ENCODE data around the gene BAAT.

DNA sequence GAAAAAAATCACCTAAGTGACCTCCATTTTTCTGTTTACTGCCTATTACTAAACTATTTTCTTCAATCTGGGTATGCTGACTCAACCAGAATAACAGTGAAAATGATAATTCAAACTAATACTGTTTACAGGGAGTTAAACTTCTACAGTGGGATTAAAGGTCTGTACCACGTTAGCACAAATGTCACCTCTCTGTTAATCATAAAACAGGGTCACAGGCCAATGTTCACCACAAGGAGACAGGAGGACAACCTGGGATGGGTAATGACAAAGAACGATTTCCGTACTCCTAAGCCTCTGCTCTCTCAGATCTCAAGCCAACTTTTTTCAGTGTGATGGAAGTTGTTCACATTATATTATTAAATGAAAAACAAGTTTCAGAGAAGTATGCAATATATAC lies 48.4 kb upstream of the BAAT start:
- TF ChIP-seq, protein P1, sequence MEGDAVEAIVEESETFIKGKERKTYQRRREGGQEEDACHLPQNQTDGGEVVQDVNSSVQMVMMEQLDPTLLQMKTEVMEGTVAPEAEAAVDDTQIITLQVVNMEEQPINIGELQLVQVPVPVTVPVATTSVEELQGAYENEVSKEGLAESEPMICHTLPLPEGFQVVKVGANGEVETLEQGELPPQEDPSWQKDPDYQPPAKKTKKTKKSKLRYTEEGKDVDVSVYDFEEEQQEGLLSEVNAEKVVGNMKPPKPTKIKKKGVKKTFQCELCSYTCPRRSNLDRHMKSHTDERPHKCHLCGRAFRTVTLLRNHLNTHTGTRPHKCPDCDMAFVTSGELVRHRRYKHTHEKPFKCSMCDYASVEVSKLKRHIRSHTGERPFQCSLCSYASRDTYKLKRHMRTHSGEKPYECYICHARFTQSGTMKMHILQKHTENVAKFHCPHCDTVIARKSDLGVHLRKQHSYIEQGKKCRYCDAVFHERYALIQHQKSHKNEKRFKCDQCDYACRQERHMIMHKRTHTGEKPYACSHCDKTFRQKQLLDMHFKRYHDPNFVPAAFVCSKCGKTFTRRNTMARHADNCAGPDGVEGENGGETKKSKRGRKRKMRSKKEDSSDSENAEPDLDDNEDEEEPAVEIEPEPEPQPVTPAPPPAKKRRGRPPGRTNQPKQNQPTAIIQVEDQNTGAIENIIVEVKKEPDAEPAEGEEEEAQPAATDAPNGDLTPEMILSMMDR (IDR thresholded peaks at IDR 0.05) = no peak
- no peak for TF ChIP-seq POLR2A (IDR thresholded peaks at IDR 0.05)

All from testis (tissue), 2 donors.